ENCODE data around the gene ADAM8.
"Not testable (repeated sequence)": the region's sequence is repeated elsewhere in the genome, so short reads cannot be mapped to it uniquely, and the experiment has no call there.

The ADAM8 gene

GRCh38 chr10:133276435-133277201, at the start of gene ADAM8:
Gene ADAM8 (minus strand): TSS chr10:133276868. CDS start chr10:133276817, 51 bp downstream.
- DNase-seq (ENCODE audit: low read depth in 2 of 2) = no peak

DNA sequence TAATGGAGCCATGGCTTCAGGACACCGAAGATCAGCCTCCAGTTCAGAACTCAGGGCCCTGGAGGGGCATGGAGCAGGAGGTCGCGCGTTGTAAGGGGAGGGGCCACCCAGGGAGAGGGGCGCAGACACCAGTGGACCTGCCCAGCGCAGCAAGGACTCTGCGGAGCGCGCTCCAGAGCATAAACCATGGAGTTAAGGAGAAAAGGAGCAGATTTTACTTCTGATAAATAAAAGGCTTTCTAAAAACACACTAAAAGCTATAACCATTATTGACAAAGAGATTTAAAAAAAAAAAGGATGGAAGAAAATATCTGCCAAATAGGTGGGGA, 49.5 kb upstream of the ADAM8 start:
- no peak for DNase-seq (ENCODE audit: low read depth in 2 of 2)

- no peak for DNase-seq (ENCODE audit: low read depth in 2 of 2)
Measured at GRCh38 chr10:133325440-133326222, 49.0 kb upstream of the ADAM8 start.

DNA sequence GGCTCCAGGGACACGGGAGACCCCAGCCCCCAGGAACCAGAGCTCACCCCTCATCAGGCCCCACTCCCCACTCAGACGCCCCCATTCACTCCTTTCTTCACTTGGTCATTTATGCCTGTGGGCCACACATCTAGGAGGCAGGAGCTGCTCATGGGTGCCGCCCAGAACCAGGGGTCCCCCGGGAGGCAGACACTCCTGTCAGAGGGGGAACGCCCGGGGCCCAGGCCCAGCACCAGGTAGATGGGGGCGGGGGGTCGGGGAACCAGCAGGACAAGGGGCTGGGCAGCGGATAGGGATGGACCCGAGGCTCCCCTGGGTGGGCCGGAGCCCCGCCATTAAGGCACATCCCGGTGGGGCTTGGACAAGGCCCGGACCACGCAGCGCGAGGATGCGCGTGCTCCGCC, 48.2 kb upstream of the ADAM8 start:
- no peak for DNase-seq (ENCODE audit: low read depth in 2 of 2)

DNA sequence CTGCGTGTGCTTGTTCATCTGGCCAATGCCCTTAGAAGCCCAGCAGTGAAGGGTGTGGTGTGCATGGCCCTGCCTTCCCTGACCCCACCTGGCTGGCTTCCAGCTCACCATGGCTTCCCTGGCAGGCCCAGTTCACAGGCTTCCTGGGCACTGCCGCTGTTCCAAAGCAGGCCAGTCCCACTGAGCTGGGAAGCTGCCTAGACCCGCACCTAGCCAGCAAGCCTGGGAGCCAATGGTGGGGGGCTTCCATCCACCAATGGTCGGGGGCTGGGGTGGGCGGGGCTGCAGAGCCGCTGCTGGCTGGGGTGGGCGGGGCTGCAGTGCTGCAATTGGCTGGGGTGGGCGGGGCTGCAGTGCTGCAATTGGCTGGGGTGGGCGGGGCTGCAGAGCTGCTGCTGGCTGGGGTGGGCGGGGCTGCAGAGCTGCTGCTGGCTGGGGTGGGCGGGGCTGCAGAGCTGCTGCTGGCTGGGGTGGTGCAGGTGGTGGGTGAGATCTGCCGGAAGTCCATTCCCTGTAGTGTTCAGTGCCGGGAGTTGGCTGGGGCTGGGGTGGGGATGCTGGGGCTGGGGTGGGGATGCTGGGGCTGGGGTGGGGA, 47.6 kb upstream of the ADAM8 start:
- no peak for DNase-seq (ENCODE audit: low read depth in 2 of 2)

- DNase-seq (ENCODE audit: low read depth in 2 of 2) = not testable (repeated sequence)
Measured at GRCh38 chr10:133322064-133322709, 45.5 kb upstream of the ADAM8 start.

GRCh38 chr10:133320852-133321422, 44.3 kb upstream of the ADAM8 start:
- not testable (repeated sequence) for DNase-seq (ENCODE audit: low read depth in 2 of 2)

- no peak for DNase-seq (ENCODE audit: low read depth in 2 of 2)
Measured at GRCh38 chr10:133318494-133319127, 41.9 kb upstream of the ADAM8 start.

- no peak for DNase-seq (ENCODE audit: low read depth in 2 of 2)
Measured at GRCh38 chr10:133316732-133317131, 40.1 kb upstream of the ADAM8 start.

GRCh38 chr10:133316266-133316665, 39.6 kb upstream of the ADAM8 start:
- DNase-seq (ENCODE audit: low read depth in 2 of 2) = no peak

DNA sequence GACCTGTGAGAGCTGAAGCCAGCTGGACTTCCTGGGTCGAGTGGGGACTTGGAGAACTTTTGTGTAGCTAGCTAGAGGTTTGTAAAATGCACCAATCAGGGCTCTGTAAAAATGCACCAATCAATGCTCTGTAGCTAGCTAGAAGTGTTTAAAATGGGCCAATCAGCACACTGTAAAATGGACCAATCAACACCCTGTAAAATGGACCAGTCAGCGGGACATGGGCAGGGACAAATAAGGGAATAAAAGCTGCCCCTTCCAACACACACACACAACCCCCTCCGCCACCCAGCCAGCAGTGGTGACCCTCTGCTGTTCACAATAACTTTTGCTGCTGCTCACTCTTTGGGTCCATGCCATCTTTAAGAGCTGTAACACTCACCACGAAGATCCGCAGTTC, 39.2 kb upstream of the ADAM8 start:
- no peak for DNase-seq (ENCODE audit: low read depth in 2 of 2)

GRCh38 chr10:133314911-133315310, 38.2 kb upstream of the ADAM8 start:
- no peak for DNase-seq (ENCODE audit: low read depth in 2 of 2)

- DNase-seq (ENCODE audit: low read depth in 2 of 2) = no peak
Measured at GRCh38 chr10:133313192-133313591, 36.5 kb upstream of the ADAM8 start.

DNA sequence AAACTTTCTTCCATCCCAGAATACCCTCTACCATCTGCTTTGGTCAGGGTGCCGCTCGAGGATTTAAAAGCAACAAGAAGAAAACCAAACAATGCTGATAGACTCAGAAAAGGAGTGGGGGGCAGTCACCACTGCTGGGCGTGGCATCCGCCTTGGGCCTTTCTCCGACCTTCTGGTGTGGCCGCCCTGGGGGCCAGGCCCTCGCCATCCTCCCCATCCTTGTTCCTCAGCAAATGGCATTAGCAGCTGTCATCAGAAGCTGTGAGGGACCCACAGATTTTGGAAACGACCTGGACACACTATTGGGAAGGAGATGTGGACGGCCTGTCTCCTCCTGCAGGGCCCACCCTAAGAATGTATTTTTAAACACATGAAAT, 36.1 kb upstream of the ADAM8 start:
- DNase-seq (ENCODE audit: low read depth in 2 of 2) = no peak

DNA sequence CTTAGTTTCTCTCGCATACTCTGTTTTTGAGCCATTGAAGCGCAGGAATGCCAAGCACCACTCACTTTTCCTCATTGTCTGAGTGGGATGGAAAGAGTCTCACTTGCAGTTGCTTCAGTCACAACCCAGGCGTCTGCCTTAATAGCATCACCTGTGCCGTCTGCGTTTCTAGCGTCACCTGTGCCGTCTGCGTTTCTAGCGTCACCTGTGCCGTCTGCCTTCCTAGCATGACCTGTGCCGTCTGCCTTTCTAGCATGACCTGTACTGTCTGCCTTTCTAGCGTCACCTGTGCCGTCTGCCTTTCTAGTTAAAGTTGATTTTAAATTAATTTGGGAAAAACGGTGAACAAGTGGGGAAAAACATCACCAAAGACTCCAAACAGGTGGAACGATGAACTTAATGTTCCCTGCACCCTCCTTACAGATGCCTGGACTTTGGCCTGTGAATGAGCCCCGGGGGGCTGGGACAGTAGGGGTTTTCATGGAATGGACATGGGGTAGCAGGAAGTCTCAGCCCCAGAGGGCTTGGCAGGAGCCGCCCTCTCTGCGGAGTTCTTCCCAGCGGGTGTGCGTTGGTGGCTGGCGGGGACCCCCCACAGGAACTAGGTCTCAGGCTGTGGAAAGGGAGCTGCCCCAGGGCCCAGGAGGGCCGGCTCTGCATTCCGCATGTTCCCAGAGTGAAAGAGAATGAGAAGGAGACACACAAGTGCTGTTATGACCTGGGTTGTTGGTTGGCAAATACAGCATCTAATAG, 35.5 kb upstream of the ADAM8 start:
- no peak for DNase-seq (ENCODE audit: low read depth in 2 of 2)

- DNase-seq (ENCODE audit: low read depth in 2 of 2) = no peak
Measured at GRCh38 chr10:133311570-133311969, 34.9 kb upstream of the ADAM8 start.

DNA sequence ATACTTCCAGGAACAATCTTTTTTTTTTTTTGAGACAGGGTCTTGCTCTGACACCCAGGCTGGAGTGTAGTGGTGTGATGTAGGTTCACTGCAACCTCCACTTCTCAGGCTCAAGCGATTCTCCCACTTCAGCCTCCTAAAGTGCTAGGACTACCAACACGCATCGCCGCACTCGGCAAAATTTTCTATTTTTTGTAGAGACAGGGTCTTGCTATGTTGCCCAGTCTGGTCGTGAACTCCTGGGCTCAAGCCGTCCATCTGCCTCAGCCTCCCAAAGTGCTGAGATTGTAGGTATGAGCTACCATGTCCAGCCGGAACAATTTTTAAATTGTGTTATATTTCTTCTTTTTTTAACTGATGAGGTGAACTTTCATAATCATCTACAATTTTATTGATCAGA, 34.1 kb upstream of the ADAM8 start:
- DNase-seq (ENCODE audit: low read depth in 2 of 2) = no peak

GRCh38 chr10:133310399-133310755, 33.7 kb upstream of the ADAM8 start:
- DNase-seq (ENCODE audit: low read depth in 2 of 2) = no peak

DNA sequence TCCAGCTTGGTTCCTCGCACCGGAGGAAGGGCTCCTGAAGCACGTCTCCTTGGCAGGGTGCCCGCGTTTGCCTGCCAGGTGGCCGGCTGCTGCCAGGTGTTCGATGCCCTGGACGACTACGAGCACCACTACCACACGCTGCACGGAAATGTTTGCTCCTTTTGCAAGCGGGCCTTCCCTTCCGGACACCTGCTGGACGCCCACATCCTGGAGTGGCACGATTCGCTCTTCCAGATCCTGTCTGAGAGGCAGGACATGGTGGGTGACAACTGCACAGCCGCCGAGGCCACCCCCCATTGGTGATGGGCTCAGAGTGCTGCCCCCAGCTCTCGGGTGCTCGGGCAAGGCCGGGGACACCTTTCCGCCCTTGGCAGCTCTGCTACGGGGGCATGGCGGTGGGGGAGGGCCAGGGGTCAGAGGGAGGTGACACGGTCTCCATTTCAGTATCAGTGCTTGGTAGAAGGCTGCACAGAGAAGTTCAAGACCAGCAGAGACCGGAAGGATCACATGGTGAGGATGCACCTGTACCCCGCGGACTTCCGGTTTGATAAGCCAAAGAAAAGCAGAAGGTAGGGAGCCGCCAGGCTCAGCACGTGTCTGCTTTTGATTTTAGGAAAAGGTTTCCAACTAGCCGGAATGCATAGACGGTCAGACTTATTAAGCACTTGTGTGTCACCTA, 33.2 kb upstream of the ADAM8 start:
- DNase-seq (ENCODE audit: low read depth in 2 of 2) = no peak

- DNase-seq (ENCODE audit: low read depth in 2 of 2) = peak; percentile 62 to 70
Measured at GRCh38 chr10:133309100-133309719, 32.5 kb upstream of the ADAM8 start.

Measured in fibroblast of skin of left biceps (primary cell).